ENCODE measurements around the gene TMEM43. TPM values are rescaled to one million over a fixed set of nuclear protein-coding genes. Genes with fewer than 3 reads are reported as not detected.
"Not testable (repeated sequence)": the region's sequence is repeated elsewhere in the genome, so short reads cannot be mapped to it uniquely, and the experiment has no call there.

Gene TMEM43
- polyA plus RNA-seq, 1 experiment: 117 TPM

- Histone ChIP-seq H3K9me3 (ENCODE audit: control insufficient read depth, insufficient read depth, low read length) (no peaks in the 10 kb centered on the region), H3K4me3 (ENCODE audit: low read depth, low read length) (no peak overlapping the region), H3K27ac (ENCODE audit: low read depth, low read length) (no peak overlapping the region), H3K27me3 (ENCODE audit: control insufficient read depth, insufficient read depth, low read length) (no peaks in the 10 kb centered on the region)
- TF ChIP-seq CTCF (IDR thresholded peaks at IDR 0.05; ENCODE audit: low read depth, low read length): no peak
- ChIA-PET CTCF (interaction anchor here (1.9 kb wide), 1 partner anchor 223 kb away, joined by 11 read pairs; no protein-coding TSS in a partner anchor), POLR2A (no interaction called here)
- no peak for DNase-seq (ENCODE audit: low read depth, low spot score)
These were observed 5.2 kb upstream of the TMEM43 start for GRCh38 chr3:14119651-14120050.

GRCh38 chr3:14120111-14120920 is 4.5 kb upstream of the TMEM43 start:
- H3K9me3 ChIP-seq (ENCODE audit: control insufficient read depth, insufficient read depth, low read length): peaks cover 4% of the 10 kb centered on the region; the same call in 1 of the 2 replicates
- H3K27ac ChIP-seq (ENCODE audit: low read depth, low read length): no peak overlapping the region
- no peaks in the 10 kb centered on the region for H3K27me3 ChIP-seq (ENCODE audit: control insufficient read depth, insufficient read depth, low read length)
- no peak overlapping the region for H3K4me3 ChIP-seq (ENCODE audit: low read depth, low read length)
- ChIA-PET CTCF (interaction anchor here (1.9 kb wide), 1 partner anchor 224 kb away, joined by 11 read pairs; no protein-coding TSS in a partner anchor), POLR2A (no interaction called here)
- TF ChIP-seq CTCF (IDR thresholded peaks at IDR 0.05; ENCODE audit: low read depth, low read length): no peak
- DNase-seq (ENCODE audit: low read depth, low spot score): no peak

- H3K9me3 ChIP-seq (ENCODE audit: control insufficient read depth, insufficient read depth, low read length); H3K27ac ChIP-seq (ENCODE audit: low read depth, low read length); H3K27me3 ChIP-seq (ENCODE audit: control insufficient read depth, insufficient read depth, low read length); DNase-seq (ENCODE audit: low read depth, low spot score); CTCF ChIA-PET; H3K4me3 ChIP-seq (ENCODE audit: low read depth, low read length); POLR2A ChIA-PET: not testable (repeated sequence)
These were observed 3.9 kb upstream of the TMEM43 start for GRCh38 chr3:14120921-14121448.

GRCh38 chr3:14121859-14122258 is 3.0 kb upstream of the TMEM43 start:
- Histone ChIP-seq H3K27ac (ENCODE audit: low read depth, low read length) (no peak overlapping the region), H3K9me3 (ENCODE audit: control insufficient read depth, insufficient read depth, low read length) (peaks cover 6% of the 10 kb centered on the region; the same call in 1 of the 2 replicates), H3K4me3 (ENCODE audit: low read depth, low read length) (no peak overlapping the region), H3K27me3 (ENCODE audit: control insufficient read depth, insufficient read depth, low read length) (no peaks in the 10 kb centered on the region)
- no peak for TF ChIP-seq CTCF (IDR thresholded peaks at IDR 0.05; ENCODE audit: low read depth, low read length)
- POLR2A ChIA-PET: no interaction called here
- DNase-seq (ENCODE audit: low read depth, low spot score): no peak
- CTCF ChIA-PET: no interaction called here

GRCh38 chr3:14122301-14122700 is 2.6 kb upstream of the TMEM43 start:
- no peak overlapping the region for H3K27ac ChIP-seq (ENCODE audit: low read depth, low read length)
- no peak overlapping the region for H3K4me3 ChIP-seq (ENCODE audit: low read depth, low read length)
- no peaks in the 10 kb centered on the region for H3K27me3 ChIP-seq (ENCODE audit: control insufficient read depth, insufficient read depth, low read length)
- H3K9me3 ChIP-seq (ENCODE audit: control insufficient read depth, insufficient read depth, low read length): peaks cover 6% of the 10 kb centered on the region; the same call in 1 of the 2 replicates
- POLR2A ChIA-PET: no interaction called here
- DNase-seq (ENCODE audit: low read depth, low spot score): no peak
- no peak for TF ChIP-seq CTCF (IDR thresholded peaks at IDR 0.05; ENCODE audit: low read depth, low read length)
- CTCF ChIA-PET: no interaction called here

Data from AG04450 (cell line).